GM20431 (cell line): ENCODE measurements around the gene VILL.
"Not testable (repeated sequence)": the region's sequence is repeated elsewhere in the genome, so short reads cannot be mapped to it uniquely, and the experiment has no call there.

Source experiments
- in situ Hi-C: fragments of 300-500 bp; cut with MseI, MboI; formaldehyde crosslinking; loops from one replicate; pipeline ENCODE4 v1.15.0; 2020; ENCODE audit warnings: low sequenced_read_pairs; ENCODE audit not compliant: unreplicated experiment

The VILL gene

DNA sequence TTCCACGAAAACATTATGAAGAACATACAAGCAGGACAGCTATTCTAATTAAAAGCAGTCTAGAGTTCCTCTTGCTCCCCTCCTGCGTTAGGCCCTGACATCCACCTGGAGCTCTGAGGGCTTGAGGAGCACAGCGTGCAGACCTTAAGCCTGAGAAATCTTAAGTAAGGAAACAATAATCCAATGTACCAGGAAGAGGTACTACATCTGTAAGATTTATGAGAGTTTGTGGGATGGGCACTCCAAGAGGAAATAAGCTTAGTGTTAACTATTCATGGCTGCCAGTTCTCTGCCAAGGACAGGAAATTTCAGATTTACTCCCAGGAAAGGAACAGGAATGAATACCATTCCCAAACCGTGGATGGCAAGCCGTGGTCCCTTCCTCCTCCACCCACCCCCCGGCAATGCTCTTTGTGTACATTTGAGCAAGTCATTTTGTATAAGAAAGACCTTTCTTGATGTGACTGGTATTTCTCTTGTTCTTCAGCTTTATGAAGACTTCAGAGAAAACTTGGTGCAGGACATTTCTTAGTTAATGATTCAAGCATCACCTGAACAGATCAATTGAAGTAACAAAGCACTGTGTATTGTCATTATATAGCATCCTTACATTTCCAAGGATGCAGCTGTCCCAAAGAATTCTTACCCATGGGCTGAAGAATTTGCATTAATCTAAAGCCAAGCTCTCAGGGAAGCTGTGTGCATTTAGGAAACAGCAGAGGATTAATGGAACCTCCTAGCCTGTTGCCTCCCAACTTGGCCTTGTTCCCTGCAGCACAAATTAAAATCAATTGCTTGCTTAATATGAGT is 28.8 kb upstream of the VILL start:
- in situ Hi-C loops, result loop anchor here (10.0 kb wide), 1 partner anchor 107 kb away; no protein-coding TSS in a partner anchor

DNA sequence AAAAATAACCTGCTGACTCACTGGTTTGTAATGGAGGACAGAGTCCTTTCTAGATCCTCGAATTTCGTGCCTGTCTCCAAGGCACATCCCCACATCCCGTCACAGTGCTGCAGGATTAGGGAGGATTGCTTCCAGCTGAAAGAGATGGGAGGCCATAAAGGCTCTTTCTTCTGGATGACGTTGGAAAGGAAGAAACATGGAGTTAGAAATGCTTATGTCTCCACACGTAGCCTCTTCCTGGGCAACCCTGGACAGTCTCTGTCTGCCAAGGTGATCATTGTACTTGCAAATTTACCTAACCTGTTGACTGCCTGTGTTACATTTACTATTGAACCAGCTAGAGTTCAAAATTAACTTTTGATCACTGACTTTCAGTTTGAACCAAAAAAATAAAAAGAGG is 27.6 kb upstream of the VILL start:
- in situ Hi-C loops, result loop anchor here (10.0 kb wide), 1 partner anchor 108 kb away; no protein-coding TSS in a partner anchor

DNA sequence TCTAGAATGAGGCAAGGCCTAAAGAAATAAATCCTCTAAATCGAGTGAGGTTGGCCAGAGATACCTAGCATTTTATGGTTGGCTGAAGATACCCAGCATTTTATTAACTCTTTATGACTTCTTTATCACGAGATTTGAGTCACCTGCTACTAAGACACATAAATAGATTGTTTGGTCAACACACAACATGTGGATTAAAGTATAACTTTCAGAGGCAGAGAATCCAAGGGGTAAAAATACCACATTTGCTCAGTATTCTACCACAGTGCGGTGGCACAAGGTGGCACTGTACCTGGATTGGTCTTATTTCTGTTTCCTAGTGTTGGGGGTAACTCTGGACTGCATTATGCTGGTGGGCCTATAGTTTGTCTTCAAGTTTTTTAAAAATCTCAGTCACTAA is 27.0 kb upstream of the VILL start:
- in situ Hi-C loops, result loop anchor here (10.0 kb wide), 1 partner anchor 109 kb away; no protein-coding TSS in a partner anchor

DNA sequence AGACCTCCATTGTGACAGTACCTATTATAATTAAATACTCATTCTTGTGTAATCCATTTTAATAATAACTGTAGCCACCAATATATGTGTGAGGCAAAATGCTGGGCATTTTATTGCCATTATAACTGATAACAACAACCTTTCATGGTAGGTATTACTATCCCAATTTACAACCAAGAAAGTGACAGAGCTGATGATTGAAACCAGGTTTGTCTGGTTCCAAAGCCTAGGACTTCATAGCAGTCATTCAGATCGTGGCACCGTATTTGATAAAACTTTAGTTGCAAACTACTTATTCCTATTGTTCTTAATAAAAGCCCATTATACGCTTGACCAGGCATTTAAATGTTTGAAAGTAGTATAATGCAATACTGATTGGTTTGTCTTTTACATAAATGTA is 26.4 kb upstream of the VILL start:
- in situ Hi-C loops, result loop anchor here (10.0 kb wide), 1 partner anchor 109 kb away; no protein-coding TSS in a partner anchor

DNA sequence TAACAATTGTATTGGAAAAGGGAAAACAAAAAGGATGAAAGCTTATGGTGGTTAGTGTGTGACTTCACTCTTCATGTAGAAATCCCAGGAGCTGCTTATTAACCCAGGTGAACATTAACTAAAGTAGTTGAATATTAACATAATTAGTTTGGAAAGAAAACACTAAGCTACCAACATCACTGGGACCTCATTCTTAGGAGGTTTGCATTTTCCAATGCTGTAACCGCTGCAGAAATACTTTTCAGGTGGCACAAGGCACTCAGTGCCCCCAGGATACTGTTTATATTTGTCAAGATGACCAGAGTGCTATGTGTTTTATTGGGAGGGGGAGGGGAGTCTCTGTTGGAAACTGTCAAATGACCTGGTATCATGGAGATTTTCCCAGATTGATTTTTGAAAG is 25.9 kb upstream of the VILL start:
- in situ Hi-C loops, result loop anchor here (10.0 kb wide), 1 partner anchor 110 kb away; no protein-coding TSS in a partner anchor

DNA sequence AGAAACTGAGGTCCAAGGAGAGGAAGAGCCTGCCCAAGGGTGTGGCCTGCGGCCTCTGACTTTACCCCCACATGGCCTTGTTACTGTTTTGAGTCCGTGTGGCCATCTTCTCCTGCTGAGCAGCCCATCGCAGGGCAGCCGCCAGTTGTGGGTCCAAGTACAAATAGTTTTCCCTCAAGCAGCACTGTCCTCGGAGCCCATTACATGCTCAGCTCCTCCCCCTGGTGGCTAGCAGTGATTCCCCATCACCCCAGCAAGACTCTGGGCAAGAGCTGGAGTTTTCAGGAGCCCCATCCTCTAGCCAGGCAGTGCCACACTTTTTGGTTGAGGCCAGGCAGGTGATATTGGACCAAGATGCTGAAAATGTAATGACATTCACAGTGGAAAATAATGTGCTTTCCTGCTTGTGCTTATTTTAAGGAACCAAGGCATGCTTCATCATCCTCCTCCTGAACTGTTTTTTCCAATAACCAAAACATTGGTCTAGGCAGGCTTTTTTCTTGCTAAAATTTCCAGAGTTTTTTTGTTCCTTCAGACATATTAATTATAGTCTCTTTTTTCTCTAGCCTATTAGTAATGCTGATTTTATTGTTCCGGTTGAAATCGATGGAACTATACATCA is 23.2 kb upstream of the VILL start:
- in situ Hi-C loops, result loop anchor here (10.0 kb wide), 1 partner anchor 113 kb away; no protein-coding TSS in a partner anchor

DNA sequence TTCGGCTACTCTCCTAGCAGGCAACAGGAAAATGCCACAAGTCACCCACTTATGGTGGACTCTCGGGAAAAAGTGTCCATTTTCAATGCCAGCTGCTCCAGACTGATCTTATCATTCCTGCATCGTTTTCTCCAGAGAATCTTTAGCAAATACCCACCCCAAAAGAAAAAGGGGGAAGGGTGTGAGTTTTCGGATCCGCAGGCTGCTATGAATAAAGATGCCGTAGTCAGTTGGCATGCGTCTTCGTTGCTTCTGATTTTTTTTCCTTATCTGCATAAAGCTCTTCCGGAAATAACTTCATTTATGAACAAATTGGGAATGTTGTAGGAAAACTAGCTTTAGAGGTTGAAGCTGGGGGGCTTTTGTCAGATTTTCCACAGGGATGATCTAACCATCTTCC is 22.4 kb upstream of the VILL start:
- in situ Hi-C loops, result loop anchor here (10.0 kb wide), 1 partner anchor 113 kb away; no protein-coding TSS in a partner anchor

DNA sequence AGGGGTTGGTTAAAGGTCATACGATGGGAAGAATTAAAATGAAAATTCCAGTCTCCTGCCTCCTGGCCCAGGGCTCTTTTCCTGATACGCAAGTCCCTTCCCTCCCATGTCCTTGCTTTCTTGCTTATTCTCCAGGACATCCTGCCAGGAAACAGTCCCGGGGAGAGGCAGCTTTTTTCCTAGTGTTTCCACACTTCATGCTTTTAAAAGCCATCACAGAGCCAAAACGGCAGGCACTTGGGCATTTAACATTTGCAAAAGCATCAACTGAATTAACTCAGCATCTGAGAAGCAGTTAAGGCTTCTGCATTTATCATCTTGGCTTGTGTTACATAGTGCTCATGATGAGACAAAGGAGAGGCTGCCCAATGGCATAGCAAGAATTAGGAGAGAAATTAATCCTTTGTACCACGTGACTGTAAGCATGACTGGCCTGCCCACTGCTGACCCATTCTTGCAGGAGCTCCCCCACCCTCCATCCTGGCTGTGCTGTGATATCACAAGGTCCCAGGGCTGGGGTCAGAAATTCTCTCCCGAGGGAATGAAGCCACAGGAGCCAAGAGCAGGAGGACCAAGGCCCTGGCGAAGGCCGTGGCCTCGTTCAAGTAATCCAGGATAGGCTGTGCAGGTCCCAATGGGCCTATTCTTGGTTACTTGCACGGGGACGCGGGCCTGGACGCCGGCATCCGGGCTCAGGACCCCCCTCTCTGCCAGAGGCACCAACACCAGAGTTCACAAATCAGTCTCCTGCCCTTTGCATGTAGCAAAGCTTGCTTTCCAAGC is 21.6 kb upstream of the VILL start:
- in situ Hi-C loops, result loop anchor here (10.0 kb wide), 1 partner anchor 114 kb away; no protein-coding TSS in a partner anchor

DNA sequence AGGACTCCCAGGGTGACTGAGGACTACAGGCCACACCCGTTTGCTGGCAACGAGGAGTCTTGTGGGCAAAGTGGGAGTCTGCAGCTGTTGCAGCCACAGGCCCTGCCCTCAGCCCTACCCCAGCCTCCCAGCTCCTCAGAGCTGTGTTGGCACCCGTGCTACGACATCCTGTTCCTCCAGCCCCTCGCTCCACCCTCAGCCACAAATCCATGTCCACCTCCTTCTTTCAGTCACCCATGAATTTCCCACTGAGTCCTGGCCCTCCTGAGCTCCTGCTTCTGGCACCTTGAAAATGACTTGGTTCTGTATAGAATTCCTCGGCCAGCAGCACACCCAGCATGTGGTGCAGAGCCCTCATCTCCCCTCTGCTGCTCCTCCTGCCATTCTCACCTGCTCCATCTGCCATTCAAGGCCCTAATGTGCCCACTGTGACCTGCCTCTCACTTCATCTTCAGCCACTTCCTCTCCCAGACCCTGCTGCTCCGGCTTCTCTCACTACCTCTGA is 20.9 kb upstream of the VILL start:
- in situ Hi-C loops, result loop anchor here (10.0 kb wide), 1 partner anchor 115 kb away; no protein-coding TSS in a partner anchor

DNA sequence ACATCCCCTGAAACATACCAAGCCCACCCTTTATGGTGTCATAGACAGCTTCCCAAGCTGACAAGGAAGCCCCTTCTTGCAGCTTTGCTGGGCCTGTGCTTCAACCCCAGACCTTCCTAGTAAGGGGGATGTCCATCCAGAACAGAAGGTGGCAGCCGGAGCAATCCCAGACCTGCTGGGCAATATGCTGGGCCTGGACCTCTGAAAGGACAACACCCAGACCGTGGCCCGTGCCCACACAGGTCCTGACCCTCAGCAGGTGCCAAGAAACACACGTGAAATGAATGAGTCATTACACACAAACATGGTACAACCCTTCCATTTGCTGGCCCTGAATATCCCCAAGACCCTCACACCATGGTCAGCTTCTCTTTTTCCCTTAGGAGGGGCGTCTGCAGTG is 19.8 kb upstream of the VILL start:
- in situ Hi-C loops, result no loop called here

DNA sequence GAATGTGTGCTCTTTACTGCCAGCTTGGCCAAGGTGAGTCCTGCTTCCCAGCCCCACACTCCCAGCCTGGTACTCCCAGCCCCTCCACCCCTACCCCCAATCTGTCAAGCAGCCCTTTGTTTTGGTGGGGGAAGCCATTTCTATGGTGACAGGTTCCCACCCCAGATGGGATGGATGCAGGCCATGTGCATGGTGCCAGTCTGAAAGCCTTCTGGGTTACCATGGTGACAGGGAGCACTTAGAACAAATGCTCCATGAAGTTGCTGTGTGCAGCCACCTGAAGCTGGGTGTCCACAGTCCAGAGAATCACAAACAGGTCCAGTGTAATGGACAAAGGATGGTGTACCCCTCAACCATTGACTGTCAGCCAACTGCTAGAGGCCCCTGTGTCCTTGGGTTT is 19.1 kb upstream of the VILL start:
- in situ Hi-C loops, result no loop called here

DNA sequence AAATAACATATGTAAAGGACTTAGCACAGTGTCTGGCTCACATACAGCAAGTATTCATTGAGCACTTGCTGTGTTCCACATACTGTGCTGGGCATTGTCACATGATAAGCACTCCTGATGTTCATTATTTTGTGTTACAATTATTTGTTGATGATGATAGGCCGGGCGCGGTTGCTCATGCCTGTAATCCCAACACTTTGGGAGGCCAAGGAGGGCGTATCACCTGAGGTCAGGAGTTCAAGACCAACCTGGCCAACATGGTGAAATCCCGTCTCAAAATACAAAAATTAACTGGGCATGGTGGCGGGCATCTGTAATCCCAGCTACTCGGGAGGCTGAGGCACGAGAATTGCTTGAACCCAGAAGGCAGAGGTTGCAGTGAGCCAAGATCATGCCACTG is 18.5 kb upstream of the VILL start:
- in situ Hi-C loops, result not testable (repeated sequence)

DNA sequence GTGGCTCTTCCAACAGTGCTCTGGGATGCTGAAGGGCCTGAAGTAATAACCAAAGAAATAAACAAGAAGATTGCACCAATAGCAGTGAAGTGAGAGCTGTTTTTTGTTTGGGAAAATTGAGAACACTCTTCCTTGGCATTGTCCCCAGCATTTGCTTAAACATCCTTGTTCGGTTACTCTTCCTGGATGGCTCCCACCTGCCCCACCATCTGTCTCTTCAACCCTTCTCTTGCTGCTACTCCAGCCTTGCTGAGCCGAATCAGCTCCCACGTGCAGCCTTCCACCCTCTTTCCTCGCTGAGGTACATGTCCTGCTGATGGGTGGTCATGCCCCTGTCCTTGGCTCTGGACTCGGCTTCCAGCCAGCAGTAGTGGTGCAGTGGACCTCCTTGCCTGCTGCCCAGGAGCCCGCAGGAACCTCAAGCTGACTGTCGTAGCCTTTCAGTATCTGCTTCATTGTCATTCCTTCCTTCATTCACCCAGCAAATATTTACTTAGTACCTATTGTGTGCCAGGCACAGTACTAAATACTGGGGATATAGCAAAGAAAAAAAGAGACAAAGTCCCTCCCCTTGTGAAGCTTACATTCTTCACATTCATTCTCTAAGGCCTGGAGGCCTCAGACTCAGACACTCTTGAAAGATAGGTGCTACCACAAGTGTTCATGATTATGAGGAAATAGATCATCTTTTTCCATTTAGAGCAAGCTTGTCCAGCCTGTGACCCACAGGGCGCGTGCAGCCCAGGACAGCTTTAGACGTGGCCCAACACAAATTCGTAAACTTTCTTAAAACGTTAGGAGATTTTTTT is 17.1 kb upstream of the VILL start:
- in situ Hi-C loops, result no loop called here

DNA sequence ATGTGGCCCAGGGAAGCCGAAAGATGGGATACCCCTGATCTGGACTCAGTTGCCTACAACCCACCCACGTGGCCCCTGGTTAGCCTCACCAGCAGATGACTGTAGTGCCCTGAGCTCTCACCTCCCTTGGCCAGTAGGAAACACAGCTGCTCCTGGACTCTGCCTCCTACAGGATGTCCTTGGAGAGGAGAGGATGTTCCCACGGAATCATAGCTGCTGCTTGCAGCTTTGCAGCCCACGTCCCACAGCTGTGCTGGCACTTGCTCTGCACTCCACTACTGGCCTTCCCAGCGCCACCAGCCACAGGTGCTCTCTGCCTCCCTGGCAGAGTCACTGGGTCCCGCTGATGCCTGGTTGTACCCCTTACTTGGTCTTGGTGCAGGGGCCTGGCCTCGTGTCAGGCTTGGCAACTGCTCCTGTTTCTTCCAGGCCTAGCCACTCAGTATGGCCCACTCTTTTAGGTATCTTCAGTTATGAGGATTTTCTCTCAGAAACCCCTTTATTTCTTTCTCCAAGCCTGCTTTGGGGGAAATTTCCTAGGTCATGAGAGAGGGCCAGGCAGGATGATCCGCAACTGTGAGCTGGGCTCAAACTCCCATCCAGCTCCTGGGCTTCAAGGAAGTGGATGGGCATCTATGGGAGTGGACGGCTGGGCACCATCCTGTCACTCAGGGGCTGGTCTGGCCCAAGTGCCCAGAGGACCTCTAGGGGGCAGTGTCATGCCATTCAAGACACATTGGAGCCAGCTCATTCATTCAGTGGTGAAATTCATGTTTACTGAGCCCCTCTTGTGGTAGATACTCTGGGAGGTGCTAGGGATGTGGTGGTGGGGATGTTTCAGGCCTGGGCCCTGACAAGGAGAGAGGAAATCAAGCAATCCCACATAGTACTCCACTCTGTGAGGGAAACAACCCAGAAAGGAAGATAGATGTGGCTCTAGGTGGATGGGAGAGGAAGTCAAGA is 16.2 kb upstream of the VILL start:
- in situ Hi-C loops, result no loop called here

DNA sequence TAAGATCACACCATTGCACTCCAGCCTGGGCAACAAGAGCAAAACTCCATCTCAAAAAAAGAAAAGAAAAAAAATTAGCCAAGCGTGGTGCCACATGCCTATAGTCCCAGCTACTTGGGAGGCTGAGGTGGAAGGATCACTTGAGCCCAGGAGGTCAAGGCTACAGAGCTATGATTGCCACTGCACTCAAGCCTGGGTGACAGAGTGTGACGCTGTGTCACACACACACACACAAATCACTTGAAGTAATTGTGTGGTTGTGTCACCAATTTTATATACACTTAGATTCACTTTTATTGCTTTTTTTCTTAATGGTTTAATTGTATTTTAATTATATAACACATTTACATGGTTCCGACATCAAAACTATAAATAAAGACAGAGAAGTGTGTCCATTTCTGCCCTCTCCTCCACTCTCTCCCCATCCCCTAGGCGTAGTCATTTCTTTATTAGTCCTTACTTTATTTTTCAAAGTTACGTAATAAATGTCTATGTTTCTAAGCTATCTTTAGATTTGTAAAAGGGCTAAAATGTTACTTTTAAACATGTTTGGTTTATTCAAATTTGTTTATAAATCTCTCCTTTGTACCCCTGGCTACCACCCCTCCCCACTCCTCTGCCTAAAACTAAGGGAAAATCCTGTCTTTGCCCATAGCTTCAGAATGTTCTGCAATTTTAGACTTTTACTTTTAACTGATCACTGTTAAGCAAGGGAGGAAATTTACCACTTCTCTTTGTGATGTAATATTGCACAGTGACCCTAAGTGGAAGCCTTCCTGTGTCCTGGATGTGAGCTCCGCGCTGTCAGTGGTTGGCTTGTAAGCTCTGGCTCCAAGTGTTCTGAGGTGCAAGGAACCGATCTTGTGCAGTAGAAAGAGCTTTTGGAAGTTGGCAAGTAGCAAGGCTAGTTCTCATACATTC is 10.8 kb upstream of the VILL start:
- in situ Hi-C loops, result no loop called here

DNA sequence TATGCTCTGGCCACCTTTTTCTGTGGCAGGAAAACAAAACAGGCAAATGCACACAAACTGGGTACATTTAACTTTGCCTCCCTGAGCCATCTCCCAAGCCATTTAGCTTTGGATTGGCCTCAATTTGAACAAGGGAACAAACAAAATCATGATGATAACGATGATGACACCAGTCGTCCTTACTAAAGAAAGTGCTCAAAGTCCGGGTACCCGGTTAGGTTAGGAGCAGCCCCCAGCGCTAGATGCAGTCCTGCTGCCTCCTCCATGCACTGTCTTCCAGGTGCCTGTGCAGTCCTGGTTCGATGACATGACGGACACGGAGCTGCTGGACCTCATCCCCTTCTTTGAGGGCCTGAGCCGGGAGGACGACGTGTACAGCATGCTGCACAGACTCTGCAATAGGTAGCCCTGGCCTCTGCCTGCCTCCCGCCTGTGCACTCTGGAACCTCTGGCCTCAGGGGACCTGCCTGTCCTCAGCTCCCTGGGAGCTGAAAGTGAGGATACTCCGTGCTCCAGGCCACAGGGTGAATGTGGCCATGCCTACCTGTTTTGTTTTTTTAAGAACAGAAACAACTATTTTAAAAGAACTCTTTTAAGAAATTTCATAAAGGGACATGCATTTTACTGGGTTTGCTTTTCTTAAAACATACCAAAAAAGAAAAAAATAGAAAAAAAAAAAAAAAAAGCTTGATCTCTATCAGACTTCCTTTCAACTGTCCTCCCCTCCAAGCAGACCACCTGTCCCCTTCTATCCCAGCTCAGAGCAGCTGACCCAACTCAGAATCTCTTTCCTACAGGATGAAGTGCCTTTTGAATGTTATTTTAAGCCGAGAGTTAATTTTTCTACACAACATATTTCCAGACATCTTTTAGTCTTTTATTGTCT is 9.9 kb upstream of the VILL start:
- in situ Hi-C loops, result no loop called here

DNA sequence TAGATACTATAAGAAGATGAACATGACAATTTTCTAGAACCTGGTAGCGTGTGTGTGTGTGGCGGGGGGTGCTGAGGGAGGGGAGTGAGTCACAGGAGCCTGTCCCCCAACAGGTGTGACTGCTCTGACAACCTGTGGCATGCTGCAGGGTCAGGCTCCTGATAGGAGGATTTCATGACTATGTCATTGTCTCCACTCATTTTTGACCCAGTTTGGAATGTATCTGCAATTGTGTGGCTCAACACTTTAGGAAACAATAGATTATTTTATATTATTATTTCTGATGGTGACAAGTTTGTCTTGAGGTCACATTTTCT is 9.3 kb upstream of the VILL start:
- in situ Hi-C loops, result no loop called here
